NCI-H1105 treated with DMSO at 0.1 percent for 48 hours (cell line): Measurements from ENCODE around the gene CCIN.

ENCODE experiments used
- DNase-seq: peaks from one replicate; lab custom pipeline; 2025; lab: John Stamatoyannopoulos, UW

Gene CCIN

GRCh38 chr9:36191290-36191645, 22.1 kb downstream of the CCIN start:
- DNase-seq, result no peak

GRCh38 chr9:36191686-36192085, 22.5 kb downstream of the CCIN start:
- DNase-seq, result no peak

DNA sequence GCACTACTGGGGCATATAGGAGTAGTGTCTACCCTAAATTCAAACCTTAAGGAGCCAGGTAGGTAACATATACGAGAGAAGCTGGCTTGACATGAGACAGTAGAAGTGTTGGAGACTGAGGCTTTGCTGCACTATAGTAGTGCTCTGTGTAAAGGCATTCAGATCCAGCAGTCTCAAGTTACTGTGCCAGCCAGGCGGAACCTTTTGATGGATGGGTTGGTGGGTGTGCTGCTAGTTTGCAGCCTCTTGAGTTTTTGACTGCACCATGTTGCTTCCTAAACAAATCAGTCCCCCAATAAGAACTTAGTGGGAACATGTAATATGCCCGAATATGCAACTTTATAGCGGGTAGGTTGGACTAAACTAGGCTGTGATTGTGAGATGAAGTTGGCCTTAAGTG, 23.0 kb downstream of the CCIN start:
- DNase-seq, result no peak

- no peak for DNase-seq
Observed at GRCh38 chr9:36193023-36193422, 23.8 kb downstream of the CCIN start.

- no peak for DNase-seq
Observed at GRCh38 chr9:36194326-36195000, 25.3 kb downstream of the CCIN start.

DNA sequence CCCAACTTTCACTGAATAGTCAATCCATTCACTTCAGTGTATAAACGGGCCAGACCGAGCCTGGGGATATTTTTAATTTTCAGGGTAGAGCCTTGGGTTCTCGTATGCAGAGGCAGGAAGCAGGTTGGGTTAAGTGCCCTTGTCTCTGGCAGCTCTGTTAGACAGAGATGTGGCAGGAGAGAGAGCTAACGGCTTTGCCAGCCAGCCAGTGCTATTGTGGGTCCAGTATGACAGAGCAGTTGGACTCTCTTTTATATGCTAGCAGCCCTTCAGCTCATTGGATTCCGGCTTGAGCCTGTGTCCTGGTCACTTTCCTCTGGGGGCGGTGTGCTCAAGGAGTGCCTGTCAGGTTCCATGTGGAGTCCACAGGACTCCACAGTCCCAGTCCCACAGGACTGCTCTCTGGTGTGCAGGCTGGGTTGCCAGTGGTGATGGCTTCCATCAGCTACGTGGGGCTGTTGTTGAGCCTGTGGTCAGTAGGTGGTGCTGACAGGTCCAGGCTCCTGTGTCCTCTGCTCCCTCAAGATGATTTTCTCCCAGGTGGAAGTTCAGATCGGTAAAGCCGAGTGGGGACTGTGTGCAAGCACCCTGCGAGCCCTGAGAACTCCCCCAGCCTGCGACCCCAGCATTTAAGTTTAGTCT, 35.8 kb downstream of the CCIN start:
- DNase-seq, result no peak

GRCh38 chr9:36207016-36207415, 37.8 kb downstream of the CCIN start:
- no peak for DNase-seq

DNA sequence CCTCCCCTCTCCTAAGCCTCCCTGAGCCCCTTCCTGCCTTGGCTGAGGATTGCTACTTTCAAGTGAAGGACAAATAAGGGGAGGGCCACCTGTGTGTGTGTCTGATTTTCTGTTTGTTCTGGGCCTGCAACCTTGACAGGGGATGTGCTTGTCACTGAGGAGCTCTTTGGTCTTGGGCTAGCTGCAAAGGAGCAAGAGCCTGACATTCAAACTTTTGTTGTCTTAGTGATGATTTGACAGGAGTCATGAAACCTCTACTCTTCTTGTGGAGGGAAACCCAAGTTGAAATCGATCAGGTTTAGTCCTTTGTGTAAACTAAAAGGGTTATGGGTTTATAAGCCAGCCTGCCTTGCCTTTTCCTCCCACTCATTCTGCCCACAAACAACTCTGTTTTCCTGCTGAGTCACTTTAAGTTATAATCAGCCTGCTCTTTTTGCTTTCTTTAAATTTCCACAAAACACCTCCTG, 38.4 kb downstream of the CCIN start:
- DNase-seq, result no peak

GRCh38 chr9:36208521-36209253, 39.5 kb downstream of the CCIN start:
- no peak for DNase-seq

GRCh38 chr9:36210722-36211121, 41.5 kb downstream of the CCIN start:
- DNase-seq, result no peak

- DNase-seq, result no peak
Observed at GRCh38 chr9:36211510-36211909, 42.3 kb downstream of the CCIN start.

GRCh38 chr9:36213387-36213786, 44.2 kb downstream of the CCIN start:
- DNase-seq, result no peak

DNA sequence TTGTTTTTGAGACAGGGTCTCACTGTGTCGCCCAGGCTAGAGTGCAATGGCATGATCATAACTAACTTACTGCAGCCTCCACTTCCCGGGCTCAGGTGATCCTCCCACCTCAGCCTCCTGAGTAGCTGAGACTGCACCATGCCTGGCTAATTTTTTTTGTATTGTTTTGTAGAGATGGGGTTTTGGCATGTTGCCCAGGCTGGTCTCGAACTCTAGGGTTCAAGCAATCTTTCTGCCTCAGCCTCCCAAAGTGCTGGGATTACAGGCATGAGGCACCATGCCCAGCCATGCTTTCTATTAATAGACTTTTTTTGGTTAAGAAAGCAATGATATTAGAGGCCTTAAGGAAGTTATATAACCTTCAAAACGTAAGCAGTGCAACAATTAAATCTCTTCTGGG, 44.8 kb downstream of the CCIN start:
- no peak for DNase-seq

DNA sequence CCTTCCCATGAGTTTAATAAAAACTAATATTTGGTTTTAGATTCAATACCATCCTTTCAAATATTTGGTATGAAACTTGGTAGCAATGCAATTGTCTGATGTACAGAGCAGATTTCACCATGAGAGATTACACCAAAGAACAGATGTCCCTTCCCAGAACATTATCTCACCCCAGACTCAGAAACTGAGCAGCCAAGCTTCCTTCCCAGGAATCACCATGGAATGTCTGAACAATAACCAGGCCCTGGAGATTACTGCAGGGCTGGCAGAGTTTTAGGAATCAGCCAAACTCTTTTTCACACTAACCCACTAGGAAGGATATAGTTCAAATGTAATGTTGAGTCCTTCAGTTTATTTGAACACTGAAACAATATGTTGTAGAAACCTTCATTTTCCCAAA, 45.4 kb downstream of the CCIN start:
- no peak for DNase-seq

DNA sequence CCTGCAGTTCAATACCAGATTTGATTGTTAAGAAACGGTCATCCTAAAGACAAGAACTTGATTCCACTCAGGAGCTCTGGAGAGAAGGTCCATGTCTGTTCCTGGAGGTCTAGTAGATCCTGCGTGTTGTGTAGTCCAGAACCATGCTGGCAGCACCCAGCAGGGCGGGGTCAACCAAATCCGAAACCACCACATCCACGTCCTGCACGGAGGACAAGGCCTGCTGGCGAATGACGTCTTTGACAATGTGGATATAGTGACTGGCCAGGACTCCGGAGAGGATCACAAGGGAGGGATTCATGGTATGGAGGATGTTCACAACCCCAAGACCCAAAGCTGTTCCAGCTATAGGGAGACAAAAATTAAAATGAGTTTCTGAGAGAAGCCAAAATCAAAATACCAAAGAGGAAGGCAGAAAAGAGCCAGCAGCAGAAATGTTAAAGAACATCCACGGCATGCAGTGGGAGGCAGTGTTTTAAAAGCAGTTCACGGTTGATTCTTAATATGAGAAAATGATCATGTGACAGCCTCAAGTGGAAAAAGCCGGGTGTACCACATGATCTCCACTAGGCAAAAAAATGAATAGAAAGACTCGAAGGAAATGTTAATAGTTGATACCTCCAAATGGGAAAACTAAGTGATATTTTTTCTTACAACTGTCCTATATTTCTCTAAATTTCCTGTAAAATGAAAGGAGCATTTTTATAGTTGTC, 48.2 kb downstream of the CCIN start:
- DNase-seq, result peak; percentile 85

- DNase-seq, result peak; percentile 87
Observed at GRCh38 chr9:36218011-36218410, 48.8 kb downstream of the CCIN start.

- no peak for DNase-seq
Observed at GRCh38 chr9:36218411-36218901, 49.3 kb downstream of the CCIN start.
